NCI-H187 treated with DMSO at 0.1 percent for 48 hours (cell line): ENCODE measurements around the gene DSCAML1.
"Not testable (repeated sequence)": the region's sequence is repeated elsewhere in the genome, so short reads cannot be mapped to it uniquely, and the experiment has no call there.

Experiments used
- DNase-seq: peaks from one replicate; lab custom pipeline; 2025; lab: John Stamatoyannopoulos, UW

DSCAML1 gene

GRCh38 chr11:117819096-117820040, 22.4 kb upstream of the DSCAML1 start:
- DNase-seq, result peak; percentile 48

- no peak for DNase-seq
Observed at GRCh38 chr11:117818041-117818873, 21.2 kb upstream of the DSCAML1 start.

- DNase-seq, result no peak
Observed at GRCh38 chr11:117817368-117818040, 20.5 kb upstream of the DSCAML1 start.

GRCh38 chr11:117816846-117817367, 19.9 kb upstream of the DSCAML1 start:
- DNase-seq, result no peak

- no peak for DNase-seq
Observed at GRCh38 chr11:117816151-117816741, 19.2 kb upstream of the DSCAML1 start.

GRCh38 chr11:117815262-117815803, 18.3 kb upstream of the DSCAML1 start:
- DNase-seq, result no peak

- peak; percentile 46 for DNase-seq
Observed at GRCh38 chr11:117814766-117815261, 17.8 kb upstream of the DSCAML1 start.

GRCh38 chr11:117814204-117814765, 17.3 kb upstream of the DSCAML1 start:
- DNase-seq, result no peak

GRCh38 chr11:117810056-117810451, 13.0 kb upstream of the DSCAML1 start:
- not testable (repeated sequence) for DNase-seq

- peak; percentile 18 for DNase-seq
Observed at GRCh38 chr11:117809236-117810055, 12.4 kb upstream of the DSCAML1 start.

GRCh38 chr11:117808784-117809183, 11.8 kb upstream of the DSCAML1 start:
- DNase-seq, result no peak

- DNase-seq, result no peak
Observed at GRCh38 chr11:117807482-117808327, 10.7 kb upstream of the DSCAML1 start.

GRCh38 chr11:117806846-117807245, 9.8 kb upstream of the DSCAML1 start:
- DNase-seq, result no peak

GRCh38 chr11:117805045-117805444, 8.0 kb upstream of the DSCAML1 start:
- no peak for DNase-seq

GRCh38 chr11:117803896-117804295, 6.9 kb upstream of the DSCAML1 start:
- DNase-seq, result no peak

GRCh38 chr11:117799634-117800033, 2.6 kb upstream of the DSCAML1 start:
- no peak for DNase-seq

- DNase-seq, result no peak
Observed at GRCh38 chr11:117796456-117796871, 552 bp downstream of the DSCAML1 start.

- DNase-seq, result no peak
Observed at GRCh38 chr11:117795638-117796455, 1.2 kb downstream of the DSCAML1 start.
